KMS-11 (cell line): ENCODE data around the gene MTMR6.

ENCODE experiments used
- H2AFZ ChIP-seq: fragments of 200-600 bp; sonication (generic); 2 replicates; pipeline ENCODE4 v1.6.1; 2016; ENCODE audit warnings: antibody characterized with exemption, mixed run types, low read depth
- H3K27ac ChIP-seq: fragments of 200-600 bp; sonication (generic); 2 replicates; pipeline ENCODE4 v1.6.1; 2016; ENCODE audit warnings: mild to moderate bottlenecking, mixed run types
- H3K27me3 ChIP-seq: fragments of 200-600 bp; sonication (generic); 2 replicates; pipeline ENCODE4 v1.6.1; 2017; ENCODE audit warnings: mild to moderate bottlenecking, low read depth, mixed run types, moderate library complexity; ENCODE audit not compliant: insufficient read depth
- H3K36me3 ChIP-seq: fragments of 200-600 bp; sonication (generic); 2 replicates; pipeline ENCODE4 v1.6.1; 2017; ENCODE audit warnings: mild to moderate bottlenecking, mixed run types; ENCODE audit not compliant: insufficient read depth
- H3K4me1 ChIP-seq: fragments of 200-600 bp; sonication (generic); 2 replicates; pipeline ENCODE4 v1.6.1; 2016; ENCODE audit warnings: mild to moderate bottlenecking, low read depth, mixed run types; ENCODE audit not compliant: poor library complexity, severe bottlenecking
- H3K4me2 ChIP-seq: fragments of 200-600 bp; sonication (generic); 2 replicates; pipeline ENCODE4 v1.7.0; 2016; ENCODE audit warnings: mild to moderate bottlenecking, mixed run types
- H3K4me3 ChIP-seq: fragments of 200-600 bp; sonication (generic); IDR thresholded peaks from 2 replicates; pipeline ENCODE4 v1.6.1; 2017; ENCODE audit warnings: low read depth, low read length, mixed read lengths; ENCODE audit not compliant: insufficient read depth
- H3K79me2 ChIP-seq: fragments of 200-600 bp; sonication (generic); 2 replicates; pipeline ENCODE4 v1.6.1; 2016; ENCODE audit warnings: low read depth, mixed run types; ENCODE audit not compliant: insufficient read depth
- H3K9ac ChIP-seq: fragments of 200-600 bp; sonication (generic); 2 replicates; pipeline ENCODE4 v1.6.1; 2016; ENCODE audit warnings: mild to moderate bottlenecking, mixed run types
- H4K20me1 ChIP-seq: fragments of 200-600 bp; sonication (generic); 2 replicates; pipeline ENCODE4 v1.6.1; 2016; ENCODE audit warnings: mild to moderate bottlenecking, mixed run types; ENCODE audit not compliant: insufficient read depth
- TF ChIP-seq, protein P1 (sequence below): fragments of 200-600 bp; sonication (generic); conservative IDR thresholded peaks from 2 replicates; pipeline ENCODE4 v1.6.1; 2017; ENCODE audit warnings: low read depth, mild to moderate bottlenecking, antibody characterized with exemption, low read length, moderate library complexity, mixed read lengths

Gene MTMR6

DNA sequence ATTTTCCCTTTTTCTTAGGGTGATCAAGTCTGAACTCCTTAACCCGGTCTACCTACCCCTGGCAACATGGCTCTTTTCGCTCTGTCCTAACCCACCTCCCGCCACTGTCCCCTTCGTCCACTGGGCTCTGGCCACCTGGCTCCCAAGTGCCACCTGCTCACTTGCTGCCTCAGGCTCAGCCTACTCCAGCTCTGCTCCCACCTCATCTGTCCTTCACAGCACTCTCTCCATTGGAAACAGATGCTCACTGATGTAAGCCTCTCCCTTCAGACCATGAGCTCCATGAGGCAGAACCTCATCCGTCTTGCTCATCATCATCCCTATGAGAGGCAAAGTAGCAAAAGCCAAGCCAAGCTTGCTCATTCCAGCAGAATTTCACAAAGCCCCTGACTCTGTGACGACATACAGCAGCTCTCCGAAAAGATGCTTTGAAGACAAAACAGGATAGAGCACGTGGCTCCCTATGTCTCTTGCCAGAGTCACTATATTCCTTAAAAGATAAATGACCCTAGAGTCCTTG lies 79.9 kb downstream of the MTMR6 start:
- Histone ChIP-seq H3K9ac (no peak overlapping the region), H2AFZ (no peak overlapping the region), H3K27ac (no peak overlapping the region), H3K4me1 (no peaks in the 10 kb centered on the region), H3K27me3 (no peaks in the 10 kb centered on the region), H3K36me3 (no peaks in the 10 kb centered on the region), H3K79me2 (no peaks in the 10 kb centered on the region), H4K20me1 (no peaks in the 10 kb centered on the region), H3K4me3 (no peak overlapping the region), H3K4me2 (no peak overlapping the region)
- TF ChIP-seq, protein P1, sequence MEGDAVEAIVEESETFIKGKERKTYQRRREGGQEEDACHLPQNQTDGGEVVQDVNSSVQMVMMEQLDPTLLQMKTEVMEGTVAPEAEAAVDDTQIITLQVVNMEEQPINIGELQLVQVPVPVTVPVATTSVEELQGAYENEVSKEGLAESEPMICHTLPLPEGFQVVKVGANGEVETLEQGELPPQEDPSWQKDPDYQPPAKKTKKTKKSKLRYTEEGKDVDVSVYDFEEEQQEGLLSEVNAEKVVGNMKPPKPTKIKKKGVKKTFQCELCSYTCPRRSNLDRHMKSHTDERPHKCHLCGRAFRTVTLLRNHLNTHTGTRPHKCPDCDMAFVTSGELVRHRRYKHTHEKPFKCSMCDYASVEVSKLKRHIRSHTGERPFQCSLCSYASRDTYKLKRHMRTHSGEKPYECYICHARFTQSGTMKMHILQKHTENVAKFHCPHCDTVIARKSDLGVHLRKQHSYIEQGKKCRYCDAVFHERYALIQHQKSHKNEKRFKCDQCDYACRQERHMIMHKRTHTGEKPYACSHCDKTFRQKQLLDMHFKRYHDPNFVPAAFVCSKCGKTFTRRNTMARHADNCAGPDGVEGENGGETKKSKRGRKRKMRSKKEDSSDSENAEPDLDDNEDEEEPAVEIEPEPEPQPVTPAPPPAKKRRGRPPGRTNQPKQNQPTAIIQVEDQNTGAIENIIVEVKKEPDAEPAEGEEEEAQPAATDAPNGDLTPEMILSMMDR: no peak

DNA sequence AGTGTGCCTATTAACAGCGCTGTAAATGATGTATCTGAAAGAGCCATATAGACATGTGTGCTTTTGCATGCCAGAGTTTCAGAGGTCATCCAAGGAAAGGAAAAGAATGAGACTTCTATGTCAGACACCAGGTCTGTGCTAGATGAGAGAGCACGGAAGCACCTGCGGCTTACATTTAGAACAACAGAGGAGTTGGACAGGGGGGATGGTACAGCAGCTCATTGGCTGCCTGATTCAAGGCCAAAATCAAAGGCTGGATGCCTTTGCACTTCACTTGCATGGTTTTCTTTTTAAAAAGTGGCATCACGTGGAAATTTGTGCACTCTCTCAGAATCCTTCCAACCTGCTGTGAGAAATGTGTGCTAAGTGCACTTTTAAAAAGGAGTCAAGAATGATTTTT lies 82.4 kb downstream of the MTMR6 start:
- H3K4me2 ChIP-seq: no peak overlapping the region
- no peak overlapping the region for H3K4me3 ChIP-seq
- no peak overlapping the region for H2AFZ ChIP-seq
- H3K36me3 ChIP-seq: no peaks in the 10 kb centered on the region
- TF ChIP-seq, protein P1: no peak
- no peaks in the 10 kb centered on the region for H3K27me3 ChIP-seq
- no peak overlapping the region for H3K9ac ChIP-seq
- no peak overlapping the region for H3K27ac ChIP-seq
- H3K79me2 ChIP-seq: no peaks in the 10 kb centered on the region
- no peaks in the 10 kb centered on the region for H4K20me1 ChIP-seq
- no peaks in the 10 kb centered on the region for H3K4me1 ChIP-seq

DNA sequence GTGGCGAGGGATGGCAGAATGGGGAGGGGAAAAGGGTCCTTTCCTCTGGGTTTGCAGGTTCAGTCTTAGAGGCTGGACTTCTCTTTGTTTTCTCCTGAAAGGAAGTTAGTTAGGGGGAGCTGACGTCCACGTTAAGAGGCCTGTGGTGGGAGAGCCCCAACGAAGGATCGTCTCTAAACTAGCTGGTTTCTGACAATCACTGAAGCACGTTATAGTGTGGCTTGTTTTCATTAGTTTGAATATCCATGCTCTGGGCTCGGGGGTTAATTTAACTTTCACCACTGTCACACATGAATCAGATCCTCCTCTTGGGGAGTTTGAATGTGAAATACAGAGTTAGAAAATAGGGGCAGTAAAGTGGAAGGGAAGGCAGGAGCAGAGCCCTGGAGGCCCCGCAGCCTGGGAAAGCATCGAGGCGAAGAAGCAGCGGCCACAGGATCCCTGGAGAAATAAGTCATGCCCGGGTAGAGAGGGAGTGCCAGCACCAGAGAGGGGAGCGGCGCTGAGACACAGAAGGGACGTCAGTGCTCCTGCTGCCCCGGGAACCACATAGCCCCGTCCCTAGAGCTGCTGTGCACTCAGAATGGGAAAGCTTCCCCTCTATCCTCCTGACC lies 84.1 kb downstream of the MTMR6 start:
- Histone ChIP-seq H3K4me2 (no peak overlapping the region), H2AFZ (no peak overlapping the region), H3K9ac (no peak overlapping the region), H3K27me3 (no peaks in the 10 kb centered on the region), H3K79me2 (no peaks in the 10 kb centered on the region), H4K20me1 (no peaks in the 10 kb centered on the region), H3K36me3 (no peaks in the 10 kb centered on the region), H3K4me3 (no peak overlapping the region), H3K4me1 (no peaks in the 10 kb centered on the region), H3K27ac (no peak overlapping the region)
- TF ChIP-seq, protein P1: no peak

DNA sequence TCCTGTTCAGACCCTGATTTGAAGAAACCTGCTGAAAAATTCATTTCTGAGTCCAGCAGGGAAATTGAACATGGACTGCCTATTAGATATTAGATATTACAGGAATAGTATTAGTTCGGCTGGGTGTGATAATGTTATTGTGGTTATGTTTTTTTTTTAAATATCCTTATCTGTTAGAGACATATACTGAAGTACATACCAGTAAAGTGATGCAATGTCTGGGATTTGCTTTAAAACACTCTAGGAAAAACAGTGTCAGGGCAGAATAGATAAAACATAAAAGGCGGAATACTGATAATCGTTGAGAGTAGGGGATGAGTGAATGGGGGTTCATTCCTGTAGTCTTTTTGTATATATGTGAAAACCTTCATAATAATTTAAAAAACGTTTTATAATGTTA lies 86.5 kb downstream of the MTMR6 start:
- Histone ChIP-seq H3K4me1 (no peaks in the 10 kb centered on the region), H3K27me3 (no peaks in the 10 kb centered on the region), H2AFZ (no peak overlapping the region), H3K36me3 (no peaks in the 10 kb centered on the region), H3K4me2 (no peak overlapping the region), H3K27ac (no peak overlapping the region), H3K9ac (no peak overlapping the region), H4K20me1 (no peaks in the 10 kb centered on the region), H3K79me2 (no peaks in the 10 kb centered on the region), H3K4me3 (no peak overlapping the region)
- TF ChIP-seq, protein P1: no peak
